NCI-H748 (cell line): ENCODE data around the gene ADPRS.
A peak's percentile ranks its signal among the peaks of the same experiment; 100 is the strongest.

ENCODE experiments used
- DNase-seq: peaks from one replicate; lab custom pipeline; 2025; ENCODE audit not compliant: unreplicated experiment; lab: John Stamatoyannopoulos, UW

ADPRS gene, protein sequence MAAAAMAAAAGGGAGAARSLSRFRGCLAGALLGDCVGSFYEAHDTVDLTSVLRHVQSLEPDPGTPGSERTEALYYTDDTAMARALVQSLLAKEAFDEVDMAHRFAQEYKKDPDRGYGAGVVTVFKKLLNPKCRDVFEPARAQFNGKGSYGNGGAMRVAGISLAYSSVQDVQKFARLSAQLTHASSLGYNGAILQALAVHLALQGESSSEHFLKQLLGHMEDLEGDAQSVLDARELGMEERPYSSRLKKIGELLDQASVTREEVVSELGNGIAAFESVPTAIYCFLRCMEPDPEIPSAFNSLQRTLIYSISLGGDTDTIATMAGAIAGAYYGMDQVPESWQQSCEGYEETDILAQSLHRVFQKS

GRCh38 chr1:36088577-36089392 is at the start of gene ADPRS:
Gene ADPRS (plus strand): TSS chr1:36088892. CDS start chr1:36088905, 13 bp downstream.
- peak; percentile 86 for DNase-seq

- no peak for DNase-seq
Observed at GRCh38 chr1:36040238-36040637, 48.5 kb upstream of the ADPRS start.

GRCh38 chr1:36051821-36052220 is 36.9 kb upstream of the ADPRS start:
- no peak for DNase-seq

- DNase-seq = no peak
Observed at GRCh38 chr1:36053978-36054377, 34.7 kb upstream of the ADPRS start.

DNA sequence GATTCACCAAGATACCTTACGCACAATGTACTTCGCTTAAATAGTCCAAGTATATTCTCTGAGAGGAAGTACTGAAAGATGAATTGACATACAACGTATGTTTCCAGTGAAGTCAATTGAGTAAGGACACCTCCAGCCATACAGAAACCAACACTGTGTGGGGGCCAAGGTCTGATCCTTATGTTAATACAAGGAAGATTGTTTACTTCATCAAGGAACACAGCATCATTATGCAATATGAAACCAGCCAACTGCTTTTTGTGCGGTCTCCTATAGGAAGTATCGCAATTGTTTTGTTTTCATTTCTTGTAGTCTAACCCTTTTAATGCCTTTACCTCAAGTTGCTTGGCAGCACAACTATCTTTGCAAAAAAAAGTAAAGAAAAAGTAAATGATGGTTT is 33.0 kb upstream of the ADPRS start:
- DNase-seq = no peak

- no peak for DNase-seq
Observed at GRCh38 chr1:36062315-36062714, 26.4 kb upstream of the ADPRS start.

GRCh38 chr1:36067871-36068270 is 20.8 kb upstream of the ADPRS start:
- DNase-seq = no peak

GRCh38 chr1:36068866-36069265 is 19.8 kb upstream of the ADPRS start:
- DNase-seq = no peak

DNA sequence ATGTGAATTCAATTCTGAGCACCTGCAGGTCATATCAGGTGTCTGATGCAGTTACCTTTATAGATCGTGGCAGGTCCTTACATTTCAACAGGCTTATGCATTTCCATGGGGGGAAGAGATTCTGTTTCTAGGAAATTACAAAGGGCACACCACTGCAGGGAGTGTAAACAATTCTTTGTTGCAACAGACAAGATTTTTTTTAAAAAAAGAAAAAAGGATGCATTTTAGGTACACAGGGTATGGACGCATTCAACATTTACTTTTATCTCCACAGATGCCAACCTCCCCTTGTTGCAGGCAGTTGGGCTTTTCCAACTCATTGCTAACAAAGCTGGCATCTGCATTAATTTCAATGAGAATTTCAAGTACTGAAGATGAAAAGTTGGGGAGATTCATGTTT is 18.3 kb upstream of the ADPRS start:
- DNase-seq = no peak

- DNase-seq = no peak
Observed at GRCh38 chr1:36076979-36077573, 11.6 kb upstream of the ADPRS start.

- DNase-seq = no peak
Observed at GRCh38 chr1:36080236-36080635, 8.5 kb upstream of the ADPRS start.

- no peak for DNase-seq
Observed at GRCh38 chr1:36080801-36081200, 7.9 kb upstream of the ADPRS start.

DNA sequence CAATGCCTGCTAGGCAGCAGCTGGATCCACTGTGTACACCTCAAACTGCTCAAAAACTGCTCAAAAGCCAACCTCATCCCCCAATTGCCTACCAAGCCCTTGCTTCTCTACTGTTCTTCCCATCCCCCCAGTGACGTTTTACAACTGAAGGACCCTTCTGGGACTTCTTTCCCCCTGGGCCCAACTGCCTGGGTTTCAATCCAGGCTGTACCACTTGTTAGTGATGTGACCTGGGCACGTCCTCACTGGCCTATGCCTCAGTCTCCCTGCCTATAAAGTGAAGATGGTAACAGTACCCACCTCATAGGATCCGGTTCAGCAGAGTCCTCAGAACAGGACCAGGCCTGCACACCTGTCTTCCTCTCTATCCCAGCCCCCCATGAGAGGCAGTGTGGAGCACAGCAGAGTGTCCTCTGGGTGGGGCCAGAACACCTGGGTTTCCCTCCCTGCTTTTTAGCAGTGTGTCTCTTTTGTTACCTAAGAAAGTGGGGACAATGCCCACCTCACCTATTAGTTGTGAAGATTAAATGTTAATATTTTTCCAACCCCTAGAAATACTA is 6.7 kb upstream of the ADPRS start:
- DNase-seq = no peak

- DNase-seq = no peak
Observed at GRCh38 chr1:36083219-36083618, 5.5 kb upstream of the ADPRS start.

DNA sequence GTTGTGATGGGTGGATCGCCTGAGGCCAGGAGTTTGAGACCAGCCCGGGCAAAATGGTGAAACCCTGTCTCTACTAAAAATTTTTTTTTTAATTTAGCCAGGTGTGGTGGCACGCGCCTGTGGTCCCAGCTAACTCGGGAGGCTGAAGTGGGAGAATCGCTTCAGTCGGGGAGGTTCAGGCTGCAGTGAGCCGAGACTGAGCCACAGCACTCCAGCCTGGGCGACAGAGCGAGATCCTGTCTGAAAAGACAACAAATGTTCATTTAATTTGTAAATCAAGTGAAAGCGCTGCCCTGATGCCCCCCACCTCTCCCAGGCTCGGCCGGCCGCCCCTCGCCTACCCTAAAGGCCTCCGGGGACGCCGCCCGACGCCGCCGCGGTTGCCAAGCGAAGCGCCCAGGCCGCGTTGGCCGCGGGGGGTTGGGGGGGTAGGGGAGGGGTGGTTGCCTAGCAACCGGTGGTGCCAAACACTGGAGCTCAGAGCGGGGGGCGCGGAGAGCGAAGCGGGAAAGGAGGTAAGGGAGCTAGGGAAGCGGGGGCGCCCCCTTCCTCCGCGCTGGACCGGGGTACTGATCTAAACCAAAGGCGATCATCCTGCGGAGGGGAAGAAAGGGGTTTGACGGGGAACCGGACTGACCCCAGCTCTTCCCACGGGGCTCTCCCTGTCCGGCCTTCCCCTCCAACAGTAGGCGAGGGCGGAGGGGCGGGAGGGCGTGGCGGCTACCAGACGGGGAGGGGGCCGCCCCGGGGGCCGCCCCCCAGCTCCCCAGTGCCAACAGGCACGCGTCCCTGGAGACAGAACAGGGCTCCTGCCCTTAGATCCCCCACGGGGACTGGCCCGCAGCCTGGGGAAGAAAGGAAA is 4.8 kb upstream of the ADPRS start, which contains the start of gene TEKT2:
Gene TEKT2, plus strand, starts transcription at position 460 of the 862 bp plus-strand sequence. CDS start 828 bp downstream, outside the sequence.
- DNase-seq = peak; percentile 85

GRCh38 chr1:36084497-36085115 is 4.1 kb upstream of the ADPRS start:
- peak; percentile 34 for DNase-seq

DNA sequence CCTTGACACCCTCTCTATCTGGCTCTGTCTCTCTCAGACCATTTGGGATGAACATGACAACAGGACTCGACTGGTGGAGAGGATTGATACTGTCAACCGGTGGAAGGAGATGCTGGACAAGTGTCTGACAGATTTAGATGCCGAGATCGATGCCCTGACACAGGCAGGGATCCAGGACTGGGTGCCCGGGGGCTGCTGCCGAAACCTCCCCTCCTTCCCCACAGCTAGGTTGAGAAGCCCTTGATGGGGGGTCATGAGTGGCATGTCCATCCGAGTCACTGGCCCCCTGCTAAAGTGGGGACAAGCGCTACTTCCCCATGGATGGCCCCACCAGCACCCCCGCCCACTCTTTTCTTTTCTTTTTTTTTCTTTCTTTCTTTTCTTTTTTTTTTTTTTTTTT is 3.6 kb upstream of the ADPRS start:
- no peak for DNase-seq

DNA sequence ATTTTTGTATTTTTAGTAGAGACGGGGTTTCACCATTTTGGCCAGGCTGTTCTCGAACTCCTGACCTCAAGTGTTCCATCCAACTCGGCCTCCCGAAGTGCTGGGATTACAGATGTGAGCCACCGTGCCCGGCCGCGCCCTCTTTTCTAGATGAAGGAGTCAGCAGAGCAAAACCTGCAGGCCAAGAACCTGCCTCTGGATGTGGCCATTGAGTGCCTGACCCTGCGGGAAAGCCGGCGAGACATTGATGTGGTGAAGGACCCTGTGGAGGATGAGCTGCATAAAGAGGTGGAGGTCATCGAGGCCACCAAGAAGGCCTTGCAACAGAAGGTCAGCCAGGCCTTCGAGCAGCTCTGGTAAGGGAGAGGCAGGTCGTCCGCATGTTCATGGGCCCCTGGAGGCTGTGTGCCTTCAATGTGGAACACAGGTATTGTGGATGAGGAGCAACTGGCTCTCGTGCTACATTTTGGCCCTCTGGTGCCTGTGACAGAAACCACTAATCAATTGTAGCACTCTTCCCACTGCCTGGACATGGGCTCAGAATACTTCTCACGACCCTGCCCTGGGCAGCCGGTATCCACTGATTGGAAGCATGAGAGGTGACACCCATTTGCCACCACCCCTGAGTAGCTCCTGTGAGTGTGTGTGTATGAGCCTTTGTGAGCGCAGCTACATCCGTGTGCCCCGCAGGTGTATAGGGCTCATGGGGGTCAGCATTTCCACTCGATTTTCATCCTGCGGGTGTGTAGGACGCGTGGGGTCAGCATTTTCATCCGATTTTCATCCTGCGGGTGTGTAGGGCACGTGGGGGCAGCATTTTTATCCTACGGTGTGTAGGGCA is 2.8 kb upstream of the ADPRS start:
- no peak for DNase-seq
